Measurements from ENCODE around the gene RAPH1.
A peak's percentile ranks its signal among the peaks of the same experiment; 100 is the strongest.

Gene RAPH1

DNA sequence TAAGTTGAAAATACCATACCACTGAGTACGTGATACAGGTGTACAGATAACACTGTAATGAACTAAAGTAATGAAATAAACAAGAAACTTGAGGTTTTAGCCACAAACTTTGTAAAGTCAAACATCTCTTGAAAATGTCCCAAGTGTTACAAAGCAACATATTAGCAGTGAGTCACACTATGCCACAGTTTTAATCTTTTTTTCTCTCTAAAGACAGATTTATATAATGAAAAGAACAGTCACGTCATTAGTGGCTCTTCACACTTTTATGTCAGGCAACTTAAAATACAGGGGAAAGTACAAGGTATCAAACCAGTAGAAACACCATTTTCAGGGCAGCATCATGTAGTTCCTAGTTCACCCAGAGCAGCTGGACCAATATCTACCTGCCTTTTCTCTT lies 42.1 kb downstream of the RAPH1 start:
- no peak overlapping the region for H3K4me3 ChIP-seq (ENCODE audit: low read depth, low read length)
- peak; percentile 39 for DNase-seq (ENCODE audit: low read depth, low spot score)
- TF ChIP-seq, protein P1, sequence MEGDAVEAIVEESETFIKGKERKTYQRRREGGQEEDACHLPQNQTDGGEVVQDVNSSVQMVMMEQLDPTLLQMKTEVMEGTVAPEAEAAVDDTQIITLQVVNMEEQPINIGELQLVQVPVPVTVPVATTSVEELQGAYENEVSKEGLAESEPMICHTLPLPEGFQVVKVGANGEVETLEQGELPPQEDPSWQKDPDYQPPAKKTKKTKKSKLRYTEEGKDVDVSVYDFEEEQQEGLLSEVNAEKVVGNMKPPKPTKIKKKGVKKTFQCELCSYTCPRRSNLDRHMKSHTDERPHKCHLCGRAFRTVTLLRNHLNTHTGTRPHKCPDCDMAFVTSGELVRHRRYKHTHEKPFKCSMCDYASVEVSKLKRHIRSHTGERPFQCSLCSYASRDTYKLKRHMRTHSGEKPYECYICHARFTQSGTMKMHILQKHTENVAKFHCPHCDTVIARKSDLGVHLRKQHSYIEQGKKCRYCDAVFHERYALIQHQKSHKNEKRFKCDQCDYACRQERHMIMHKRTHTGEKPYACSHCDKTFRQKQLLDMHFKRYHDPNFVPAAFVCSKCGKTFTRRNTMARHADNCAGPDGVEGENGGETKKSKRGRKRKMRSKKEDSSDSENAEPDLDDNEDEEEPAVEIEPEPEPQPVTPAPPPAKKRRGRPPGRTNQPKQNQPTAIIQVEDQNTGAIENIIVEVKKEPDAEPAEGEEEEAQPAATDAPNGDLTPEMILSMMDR (IDR thresholded peaks at IDR 0.05; ENCODE audit: low read depth, low read length): no peak
- in situ Hi-C loops (cut with HindIII; ENCODE audit: low sequenced_read_pairs): no loop called here

DNA sequence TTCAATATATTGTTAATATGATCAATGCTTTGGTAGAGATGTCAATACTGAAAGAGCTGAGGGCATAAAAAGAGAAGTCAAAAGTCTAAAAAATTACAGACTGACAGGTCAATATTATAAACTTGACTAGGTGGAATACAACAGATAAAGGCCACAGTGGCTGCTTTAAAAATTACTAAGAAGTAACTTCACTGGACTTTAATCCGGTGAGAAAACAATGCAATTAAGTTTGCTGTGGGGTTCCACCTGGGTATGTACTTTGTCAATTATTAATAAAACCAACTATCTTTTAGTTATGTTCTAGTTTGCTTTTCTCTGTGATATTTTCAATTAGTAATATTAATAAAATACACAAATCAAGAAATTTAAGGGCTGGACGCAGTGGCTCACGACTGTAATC lies 44.7 kb downstream of the RAPH1 start:
- in situ Hi-C loops (cut with HindIII; ENCODE audit: low sequenced_read_pairs): no loop called here

DNA sequence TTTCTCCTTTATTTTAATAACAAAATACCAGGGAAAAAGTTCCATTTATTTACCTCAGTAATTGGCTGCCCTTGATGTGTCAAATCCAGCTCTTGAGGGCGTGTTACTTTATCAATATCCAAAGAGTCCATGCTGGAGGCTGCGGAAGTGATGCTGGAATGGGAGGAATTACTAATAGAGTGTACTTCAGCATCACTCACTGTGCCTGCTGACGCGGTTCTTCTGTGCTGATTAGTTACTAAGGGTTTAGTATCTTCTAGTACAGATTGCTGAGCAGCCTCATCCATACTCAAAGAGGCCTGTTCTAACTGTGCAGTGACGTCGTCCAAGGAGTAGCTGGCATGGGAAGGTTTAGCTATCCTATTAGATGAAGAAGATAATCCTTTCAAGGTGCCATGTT lies 45.6 kb downstream of the RAPH1 start:
- H3K4me3 ChIP-seq (ENCODE audit: low read depth, low read length): no peak overlapping the region
- DNase-seq (ENCODE audit: low read depth, low spot score): no peak
- in situ Hi-C loops (cut with HindIII; ENCODE audit: low sequenced_read_pairs): no loop called here
- TF ChIP-seq, protein P1 (IDR thresholded peaks at IDR 0.05; ENCODE audit: low read depth, low read length): no peak

More for the DNA sequence above, 44.7 kb downstream of the RAPH1 start:
- TF ChIP-seq, protein P1 (IDR thresholded peaks at IDR 0.05; ENCODE audit: low read depth, low read length): no peak
- no peak for DNase-seq (ENCODE audit: low read depth, low spot score)
- H3K4me3 ChIP-seq (ENCODE audit: low read depth, low read length): no peak overlapping the region

DNA sequence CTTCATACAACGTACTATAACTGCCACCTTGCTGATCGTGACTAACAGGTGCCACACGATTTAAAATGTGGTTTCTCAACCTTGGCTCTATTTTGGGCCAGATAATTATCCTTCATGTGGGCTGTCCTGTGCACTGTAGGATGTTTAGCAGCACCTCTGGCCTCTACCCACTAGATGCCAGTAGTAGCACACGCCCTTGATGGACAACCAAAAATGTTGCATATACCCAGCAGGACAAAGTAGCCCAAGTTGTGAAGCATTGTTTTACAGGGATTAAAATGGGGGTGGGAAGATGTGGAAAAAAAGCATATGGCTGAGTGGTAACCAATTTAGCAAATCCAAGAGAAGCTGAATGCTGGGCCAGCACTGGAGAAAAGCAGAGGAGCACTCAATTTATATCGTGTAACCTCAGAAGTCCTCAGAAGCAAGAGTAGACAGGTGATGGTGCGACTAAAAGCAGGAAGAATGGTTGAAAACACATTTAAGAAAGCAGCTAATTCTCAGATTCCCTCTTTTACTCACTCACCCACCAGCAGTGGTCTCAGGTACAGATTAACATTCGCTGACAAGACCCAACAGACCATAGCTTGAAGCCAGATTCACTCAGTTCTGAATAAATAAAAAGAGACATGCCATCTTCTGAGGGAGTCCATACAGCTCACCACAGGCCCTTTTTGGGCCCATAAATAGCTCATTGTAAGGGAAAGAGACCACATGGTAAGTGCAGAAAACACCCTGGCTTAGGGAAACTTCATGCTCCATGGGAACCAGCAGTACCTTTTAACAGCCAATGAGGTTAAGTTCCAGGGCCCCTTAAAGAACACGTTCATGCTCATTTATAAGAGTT lies 50.6 kb downstream of the RAPH1 start:
- in situ Hi-C loops (cut with HindIII; ENCODE audit: low sequenced_read_pairs): no loop called here
- H3K4me3 ChIP-seq (ENCODE audit: low read depth, low read length): no peak overlapping the region
- TF ChIP-seq, protein P1 (IDR thresholded peaks at IDR 0.05; ENCODE audit: low read depth, low read length): peak; percentile 52
- DNase-seq (ENCODE audit: low read depth, low spot score): no peak

DNA sequence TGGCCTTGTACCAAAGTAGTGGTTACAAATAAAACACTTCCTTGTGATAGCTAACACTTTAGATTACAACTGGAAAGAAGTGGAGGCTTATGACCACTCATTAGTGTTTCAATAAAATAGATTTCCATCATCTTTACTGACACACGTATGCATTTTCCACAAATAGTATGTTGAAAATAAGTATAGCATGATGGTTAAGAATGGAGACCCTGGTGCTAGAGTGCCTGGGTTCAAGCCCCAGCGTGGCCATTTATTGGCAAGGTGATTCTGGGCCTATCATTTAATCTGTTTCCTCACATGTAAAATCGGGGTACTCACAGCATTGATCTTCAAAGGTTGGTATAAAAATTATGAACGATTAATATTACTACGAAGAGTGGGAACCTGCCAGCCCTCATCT lies 54.5 kb downstream of the RAPH1 start:
- TF ChIP-seq, protein P1 (IDR thresholded peaks at IDR 0.05; ENCODE audit: low read depth, low read length): no peak
- in situ Hi-C loops (cut with HindIII; ENCODE audit: low sequenced_read_pairs): no loop called here
- DNase-seq (ENCODE audit: low read depth, low spot score): no peak
- no peak overlapping the region for H3K4me3 ChIP-seq (ENCODE audit: low read depth, low read length)

DNA sequence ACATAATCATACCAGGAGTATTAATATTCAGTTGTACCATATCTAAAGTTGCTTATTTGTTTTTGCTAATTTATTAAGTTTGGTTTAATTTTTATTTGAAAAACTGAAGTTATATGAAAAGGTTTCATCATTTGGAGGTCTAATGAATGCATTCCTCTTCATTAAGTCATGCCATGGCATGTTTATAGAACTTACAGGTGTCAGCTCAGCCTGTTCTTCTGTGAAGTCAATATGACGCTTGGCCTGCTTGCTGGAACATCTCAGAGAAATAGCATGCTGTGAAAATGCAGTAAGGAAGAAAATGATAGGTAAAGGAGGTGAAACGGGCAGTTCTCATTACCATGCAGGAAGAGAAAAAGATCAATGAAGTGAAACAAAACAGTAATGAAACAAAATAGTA lies 58.2 kb downstream of the RAPH1 start:
- TF ChIP-seq, protein P1 (IDR thresholded peaks at IDR 0.05; ENCODE audit: low read depth, low read length): no peak
- no peak overlapping the region for H3K4me3 ChIP-seq (ENCODE audit: low read depth, low read length)
- no peak for DNase-seq (ENCODE audit: low read depth, low spot score)
- in situ Hi-C loops (cut with HindIII; ENCODE audit: low sequenced_read_pairs): no loop called here
